GM19468 (cell line): ENCODE data around the gene TIAM1.
"Not testable (repeated sequence)": the region's sequence is repeated elsewhere in the genome, so short reads cannot be mapped to it uniquely, and the experiment has no call there.

ENCODE experiments used
- ATAC-seq: cut with Tn5 transposase; IDR thresholded peaks from one replicate; pipeline ENCODE4 v1.9.1; 2021; ENCODE audit warnings: mild to moderate bottlenecking, moderate library complexity, moderate number of reproducible peaks; ENCODE audit not compliant: unreplicated experiment; ENCODE audit errors: extremely low read depth

The TIAM1 gene

DNA sequence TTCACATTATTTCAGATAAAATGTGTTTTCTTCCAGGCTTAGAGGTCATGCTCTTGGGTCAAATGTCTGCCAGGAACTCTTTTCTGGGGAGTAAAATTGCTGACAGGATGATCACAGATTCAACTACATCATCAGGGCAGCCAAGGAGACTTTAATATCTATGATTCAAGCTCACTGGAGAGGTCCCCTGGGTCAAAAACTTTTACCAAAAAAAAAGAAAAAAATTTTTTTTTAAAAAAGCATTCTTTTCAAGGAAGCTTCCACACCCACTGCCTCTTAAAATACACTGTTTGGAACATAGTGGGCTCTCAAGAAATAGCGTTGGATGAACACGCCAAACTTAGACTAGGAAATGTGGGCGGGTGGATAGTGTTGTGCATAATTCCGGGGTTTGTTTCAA is 81.3 kb downstream of the TIAM1 start:
- no peak for ATAC-seq

DNA sequence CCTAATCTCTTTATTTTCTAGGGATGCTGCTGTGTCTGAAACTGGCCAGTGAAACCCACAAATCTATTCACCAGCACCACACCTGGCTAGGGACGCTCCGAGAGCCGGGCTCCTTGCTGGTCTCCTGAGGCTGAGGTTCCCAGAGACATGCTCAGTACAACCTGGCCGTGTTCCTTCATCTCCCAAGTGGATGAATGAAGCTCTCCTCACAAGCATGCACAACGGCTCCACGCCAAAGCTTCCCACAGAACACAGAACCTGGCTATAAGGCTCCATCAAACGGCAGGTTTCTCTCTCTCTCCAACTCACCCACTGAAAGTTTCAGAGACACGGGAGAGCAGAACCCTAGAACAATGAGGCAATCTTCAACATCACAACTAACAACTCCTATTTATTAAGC is 82.3 kb downstream of the TIAM1 start:
- ATAC-seq: no peak

DNA sequence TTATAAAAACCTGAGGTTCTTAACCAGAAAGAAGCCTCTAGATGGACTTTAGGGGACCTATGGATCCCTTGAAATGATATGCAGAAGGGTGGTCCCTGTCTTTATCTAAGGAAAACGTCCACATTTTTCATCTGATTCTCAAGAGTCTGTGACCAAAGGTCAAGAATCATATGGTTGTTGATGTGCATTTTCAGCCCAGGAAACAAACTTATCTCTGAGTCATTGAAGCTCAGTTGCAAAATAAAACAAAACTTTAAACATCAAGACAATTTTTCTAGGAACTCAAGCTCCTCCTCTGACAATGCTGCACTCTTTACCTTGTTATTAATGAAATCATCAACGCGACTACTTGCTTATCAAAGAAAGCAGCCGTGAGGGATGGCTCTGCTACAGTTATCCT is 83.3 kb downstream of the TIAM1 start:
- no peak for ATAC-seq

DNA sequence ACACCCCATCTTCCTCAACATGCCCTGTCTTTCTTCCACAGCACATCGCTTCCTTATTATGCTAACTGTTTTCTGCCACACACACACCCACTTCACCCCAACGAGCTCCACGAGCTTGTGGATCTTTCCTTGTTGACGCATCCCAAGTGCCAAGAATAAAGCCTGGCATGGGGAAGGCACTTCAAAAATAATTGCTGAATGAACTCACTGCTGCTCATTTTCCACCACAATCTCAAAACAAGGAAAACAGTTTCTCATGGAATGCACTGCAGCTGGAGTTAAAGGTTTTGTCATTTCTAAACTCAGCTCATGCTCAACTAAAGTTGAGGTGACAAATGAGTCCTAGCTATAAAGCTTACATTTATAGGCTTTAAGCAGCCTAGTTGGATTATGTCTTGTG is 86.0 kb downstream of the TIAM1 start:
- ATAC-seq: no peak

DNA sequence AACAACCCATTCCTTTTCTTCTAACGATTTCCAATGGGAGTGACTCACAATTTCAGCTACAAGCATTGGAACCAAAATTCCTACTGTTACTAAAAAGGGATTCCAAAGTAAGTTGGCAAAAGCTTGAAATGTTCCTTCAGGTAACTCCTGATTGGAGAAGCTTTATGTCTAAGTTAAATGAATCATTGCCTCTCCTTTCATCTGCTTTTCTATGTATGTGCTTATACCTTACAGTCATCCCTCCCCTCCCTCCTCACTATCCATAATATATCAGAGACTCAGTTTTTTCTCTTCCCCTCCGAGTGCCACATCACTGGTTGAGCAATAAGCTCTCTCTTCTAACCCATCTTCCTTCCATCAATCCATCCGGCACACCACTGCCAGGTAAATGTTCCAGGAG is 86.8 kb downstream of the TIAM1 start:
- no peak for ATAC-seq

DNA sequence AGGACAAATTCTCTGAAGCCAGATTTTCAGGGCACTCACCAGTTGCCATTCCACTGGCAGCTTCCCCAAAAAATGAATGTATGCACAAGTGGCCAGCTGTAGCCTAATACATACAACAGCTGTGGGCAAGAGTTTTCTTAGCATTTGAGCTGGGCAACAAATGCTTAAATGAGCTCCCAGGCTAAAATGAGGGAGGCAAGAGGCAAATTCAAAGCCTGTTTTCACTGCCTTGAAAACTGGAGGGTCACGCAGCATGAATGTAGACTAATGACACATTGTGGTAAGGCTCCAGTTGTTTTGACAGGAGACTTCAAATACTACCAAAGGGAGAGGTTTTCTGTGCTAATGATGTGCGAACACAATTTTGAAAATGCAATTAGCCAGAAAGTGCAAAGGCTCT is 88.2 kb downstream of the TIAM1 start:
- ATAC-seq: no peak

DNA sequence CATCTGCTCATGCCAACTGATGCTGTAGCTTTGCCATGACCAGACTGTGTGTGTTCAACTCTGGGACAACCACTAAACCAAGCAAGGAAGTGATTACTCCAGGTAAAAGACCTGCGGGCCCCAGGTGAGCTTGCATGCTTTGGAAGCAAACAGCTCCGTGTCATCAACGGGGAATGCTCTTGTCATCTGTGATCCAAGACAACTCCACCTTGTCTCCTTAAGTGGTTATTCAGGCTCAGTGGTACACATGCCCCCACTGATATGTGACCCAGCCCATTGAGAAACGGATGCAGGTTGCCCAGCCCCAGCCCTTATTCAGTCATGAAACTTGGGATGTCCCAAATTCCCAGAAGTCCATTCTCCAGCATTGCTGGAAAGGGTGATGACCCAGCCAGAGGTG is 89.0 kb downstream of the TIAM1 start:
- ATAC-seq: no peak

DNA sequence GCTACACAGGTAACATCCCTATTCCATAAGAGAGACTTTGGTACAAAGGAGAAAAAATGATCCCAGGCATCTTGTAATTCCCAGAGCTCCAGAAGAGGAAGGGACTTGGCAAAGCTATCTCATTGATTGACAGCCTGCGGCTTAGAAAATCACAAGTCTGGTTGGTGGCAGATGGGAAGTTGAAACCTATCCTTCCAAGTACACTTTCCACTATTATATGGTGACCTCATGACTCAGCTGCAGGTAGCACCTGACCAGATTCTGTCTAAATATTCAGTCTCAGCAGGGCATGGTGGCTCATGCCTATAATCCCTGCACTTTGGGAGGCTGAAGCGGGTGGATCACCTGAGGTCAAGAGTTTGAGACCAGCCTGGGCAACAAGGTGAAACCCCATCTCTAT is 89.9 kb downstream of the TIAM1 start:
- no peak for ATAC-seq

DNA sequence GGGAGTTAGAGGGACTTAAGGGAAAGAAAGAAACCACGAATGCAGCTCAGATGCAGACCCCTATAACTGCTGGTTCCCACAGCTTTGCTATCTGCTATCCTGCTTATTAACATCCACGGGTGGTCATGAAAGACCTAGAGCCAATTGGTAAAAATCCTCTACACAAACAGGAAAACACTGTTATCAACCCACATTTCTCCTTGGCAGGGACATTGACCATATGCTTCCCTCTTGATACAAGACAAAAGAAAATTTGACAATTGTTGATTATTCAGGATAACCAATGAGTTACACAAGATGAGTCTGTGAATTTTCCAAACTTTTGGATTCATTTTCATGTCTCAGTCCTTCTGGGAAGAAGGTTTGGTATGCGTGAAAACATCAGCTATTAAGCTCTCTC is 90.4 kb downstream of the TIAM1 start:
- no peak for ATAC-seq

DNA sequence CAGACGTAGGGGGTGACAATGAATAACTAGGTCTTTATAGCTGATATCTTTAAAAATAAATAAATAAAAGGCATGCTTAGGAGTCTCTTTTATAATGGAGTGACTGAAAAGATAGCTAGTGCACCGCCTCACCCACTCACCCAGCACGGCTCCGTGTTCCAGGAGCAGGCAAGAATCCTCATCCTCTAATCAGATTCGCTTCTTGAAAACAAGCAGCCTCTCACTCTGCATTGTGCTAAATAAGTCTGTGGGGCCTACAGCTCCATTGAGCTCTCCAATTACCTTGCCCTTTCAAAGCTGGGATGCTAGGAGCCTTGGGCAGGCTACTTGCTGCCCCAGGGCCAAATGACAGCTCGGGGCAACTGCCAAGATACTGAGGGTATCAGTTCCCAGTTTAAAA is 91.5 kb downstream of the TIAM1 start:
- no peak for ATAC-seq

DNA sequence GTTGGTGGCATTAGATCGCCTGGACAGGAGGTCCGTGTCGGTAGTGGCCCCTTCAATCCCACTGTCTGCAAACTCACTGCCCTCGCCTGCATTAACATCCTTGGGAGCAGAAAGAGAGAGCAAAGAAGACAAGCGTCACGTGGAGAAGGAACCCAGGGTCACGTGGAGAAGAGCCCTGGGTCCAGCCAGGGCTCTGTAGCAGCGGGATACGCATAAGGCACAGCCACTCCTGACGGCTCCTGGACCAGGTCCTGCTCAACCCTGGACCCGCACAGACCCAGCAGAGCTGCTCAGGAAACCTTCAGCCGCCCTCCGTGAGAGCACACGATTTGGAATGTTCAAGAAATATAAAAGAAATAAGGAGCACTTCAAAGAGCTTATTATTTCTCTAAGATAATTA is 92.0 kb downstream of the TIAM1 start:
- no peak for ATAC-seq

DNA sequence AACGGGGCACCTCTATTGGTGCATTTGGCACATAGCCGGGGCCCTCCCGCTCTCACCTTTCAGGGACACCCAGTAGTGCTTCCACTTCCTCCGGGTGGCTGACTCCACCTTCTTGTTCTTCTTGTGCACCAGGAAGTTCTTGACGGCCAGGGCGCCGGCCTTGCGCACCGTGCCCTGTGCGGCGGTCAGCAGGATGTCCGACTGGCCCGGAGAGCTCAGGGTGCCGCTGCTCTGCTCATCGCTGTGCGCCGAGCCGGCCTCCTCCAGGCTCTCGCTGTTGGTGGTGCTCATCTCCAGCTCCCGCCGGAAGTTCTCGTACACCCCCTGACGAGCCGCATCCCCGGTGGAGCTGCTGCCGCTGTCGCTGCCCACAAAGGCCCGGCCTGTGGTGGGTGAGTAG is 92.4 kb downstream of the TIAM1 start:
- ATAC-seq: no peak

DNA sequence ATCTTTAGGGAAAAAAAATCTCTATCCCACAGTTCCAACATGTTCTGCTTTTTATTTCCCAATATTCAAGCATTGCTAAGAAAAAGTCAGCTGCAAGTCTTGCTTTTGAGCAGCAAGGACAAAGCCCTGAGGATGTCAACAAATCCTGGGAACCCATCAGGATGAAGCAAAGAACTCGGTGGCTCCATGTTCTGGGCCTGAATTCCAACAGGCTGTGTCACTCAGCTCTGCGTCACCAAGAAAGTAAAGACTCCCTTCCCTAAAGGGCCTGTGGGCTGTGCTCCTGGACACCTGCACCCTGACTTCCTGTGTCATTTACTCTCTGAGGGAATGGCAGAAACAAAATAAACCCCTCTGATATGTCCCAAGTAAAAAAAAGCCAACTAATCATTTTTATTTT is 95.5 kb downstream of the TIAM1 start:
- no peak for ATAC-seq

DNA sequence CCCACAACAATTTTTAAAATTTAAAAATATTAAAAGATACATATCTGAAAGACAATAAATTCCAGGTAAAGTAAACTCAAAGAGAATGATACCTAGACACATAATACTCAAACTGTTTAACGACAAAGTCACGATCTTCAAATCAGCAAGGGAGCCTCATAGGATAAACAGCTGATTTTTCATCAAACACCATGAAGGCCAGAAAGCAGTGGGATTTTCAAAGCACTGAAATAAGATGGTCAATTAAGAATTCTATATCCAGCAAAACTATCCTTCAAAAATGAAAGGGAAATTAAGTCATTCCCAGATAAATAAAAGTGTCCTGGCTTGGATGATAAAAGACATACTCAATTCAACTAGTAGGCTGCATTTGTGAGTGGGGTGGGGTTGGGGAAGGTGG is 100.5 kb downstream of the TIAM1 start:
- ATAC-seq: no peak

DNA sequence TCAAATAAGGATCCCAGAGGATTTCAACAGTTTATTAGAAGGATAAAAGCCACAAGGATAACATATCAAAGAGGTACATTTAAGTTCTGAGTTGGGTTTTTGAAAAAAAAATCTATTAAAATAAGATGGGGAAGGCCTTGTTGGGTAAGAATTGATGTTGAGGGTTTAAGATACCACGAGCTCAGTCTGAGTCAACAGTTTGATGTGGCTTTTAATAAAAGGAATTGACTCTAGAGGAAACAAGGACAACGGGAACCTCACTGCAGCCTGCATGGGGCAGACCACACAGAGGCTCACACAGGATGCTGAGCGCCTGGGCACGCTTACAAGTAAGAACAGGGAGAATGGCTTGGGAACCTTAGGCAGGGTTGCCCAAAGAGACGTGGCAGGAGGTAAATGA is 107.5 kb downstream of the TIAM1 start:
- ATAC-seq: no peak

DNA sequence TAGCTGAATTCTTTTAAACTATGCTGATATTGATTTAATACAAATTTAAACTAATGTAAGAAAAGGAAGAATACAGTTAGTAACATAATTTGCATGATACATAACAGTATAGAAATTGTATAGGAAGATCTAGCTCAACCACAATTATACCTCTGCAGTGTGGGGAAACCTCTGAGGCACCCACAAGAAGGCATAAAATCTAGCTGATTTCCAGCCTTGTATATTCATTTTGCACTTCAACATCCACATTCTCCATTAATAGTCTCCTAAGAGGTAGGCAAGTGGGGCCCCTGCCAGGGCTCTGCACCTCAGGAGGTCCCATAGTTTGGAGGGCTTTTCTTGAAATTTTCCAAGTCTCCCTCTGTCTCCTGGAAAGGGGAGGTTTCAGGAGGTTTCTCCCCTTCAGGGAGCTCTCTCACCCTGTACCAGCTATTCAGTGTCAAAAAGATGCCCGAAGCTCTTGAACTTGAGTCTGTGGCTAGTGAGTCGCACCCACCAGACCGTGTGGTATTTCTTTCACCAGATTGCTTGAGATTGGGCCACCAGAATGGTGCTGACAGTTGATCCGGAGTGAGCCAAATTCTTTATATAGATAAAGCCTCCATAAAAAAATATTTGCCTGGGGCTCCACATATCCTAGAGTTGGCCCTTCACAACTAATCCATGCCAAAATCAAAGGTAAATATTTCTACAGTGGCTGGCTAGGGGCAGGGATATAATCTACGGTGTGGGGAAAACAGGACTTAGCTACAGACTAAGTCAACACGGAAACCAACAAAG is 108.2 kb downstream of the TIAM1 start:
- no peak for ATAC-seq

DNA sequence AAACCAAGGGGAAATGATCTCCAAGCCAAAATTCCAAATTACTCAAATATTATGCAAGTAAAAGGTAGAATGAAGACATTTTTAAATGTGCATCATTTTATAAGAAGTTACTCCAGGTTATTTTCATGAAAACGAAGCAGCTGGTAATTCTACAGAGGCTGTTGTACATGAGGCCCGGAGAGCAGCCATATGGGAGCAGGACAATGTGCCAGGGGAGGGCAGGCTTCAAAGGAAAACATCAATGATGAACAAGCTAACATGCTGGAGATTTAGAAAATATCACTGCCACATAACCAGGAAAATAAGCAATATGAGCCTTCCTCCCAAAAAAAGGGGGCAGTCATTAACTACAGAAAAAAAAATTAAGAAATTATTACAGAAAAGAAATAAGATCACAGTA is 109.1 kb downstream of the TIAM1 start:
- ATAC-seq: no peak

DNA sequence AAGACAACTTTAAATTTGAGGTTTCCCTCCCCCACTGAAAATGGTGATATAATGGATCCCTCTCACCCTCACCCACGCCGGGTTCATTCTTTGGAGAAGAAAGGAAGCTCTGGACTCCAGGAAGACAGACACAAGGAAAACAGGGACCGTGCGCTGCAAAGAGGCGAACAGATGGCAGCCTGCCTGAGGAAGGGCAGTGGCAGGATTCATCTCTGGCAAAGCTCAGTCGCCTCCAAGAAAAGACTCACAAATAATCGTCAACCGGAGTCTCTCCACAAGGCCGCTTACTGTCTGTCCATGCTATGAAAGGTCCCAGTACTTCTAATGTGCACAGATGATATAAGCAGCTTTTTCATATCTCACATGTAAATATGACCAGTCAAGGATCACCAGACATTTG is 110.3 kb downstream of the TIAM1 start:
- ATAC-seq: no peak

DNA sequence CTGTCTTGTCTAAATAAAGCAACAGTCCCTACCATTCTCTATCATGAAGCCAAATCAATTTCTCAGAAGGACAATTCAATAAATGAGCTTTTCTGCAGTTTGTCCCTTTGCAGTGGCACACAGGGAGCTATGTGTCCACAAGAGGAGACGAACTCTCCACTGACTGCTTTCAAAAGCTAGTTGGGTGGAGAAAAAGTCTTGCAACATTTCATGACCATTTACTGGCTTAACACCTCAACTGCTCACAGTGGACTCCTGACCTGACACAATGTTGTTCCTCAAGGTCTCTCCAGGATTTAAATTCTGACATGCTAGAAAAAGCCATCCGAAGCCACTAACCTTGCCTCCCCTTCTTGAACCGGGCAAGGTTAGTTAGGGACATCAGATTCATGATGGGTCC is 111.7 kb downstream of the TIAM1 start:
- ATAC-seq: no peak

DNA sequence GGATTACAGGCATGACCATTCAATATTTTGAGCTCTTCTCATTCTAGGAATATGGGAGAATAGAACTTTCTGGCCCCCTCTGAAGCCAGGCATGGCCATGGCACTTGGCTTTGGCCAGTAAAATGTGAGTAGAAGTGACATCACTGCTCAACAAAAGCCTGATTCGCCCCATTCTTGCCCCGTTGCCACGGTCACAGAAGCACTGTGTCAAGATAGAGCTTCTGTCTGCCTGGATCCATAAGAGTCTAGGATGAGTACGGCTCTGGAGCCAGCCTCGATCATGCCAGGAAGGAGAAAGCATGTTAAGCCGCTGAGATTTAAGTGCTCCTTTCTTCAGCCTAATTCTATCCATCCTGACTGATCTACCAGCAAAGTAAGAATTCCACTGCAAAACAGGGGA is 113.1 kb downstream of the TIAM1 start:
- no peak for ATAC-seq

DNA sequence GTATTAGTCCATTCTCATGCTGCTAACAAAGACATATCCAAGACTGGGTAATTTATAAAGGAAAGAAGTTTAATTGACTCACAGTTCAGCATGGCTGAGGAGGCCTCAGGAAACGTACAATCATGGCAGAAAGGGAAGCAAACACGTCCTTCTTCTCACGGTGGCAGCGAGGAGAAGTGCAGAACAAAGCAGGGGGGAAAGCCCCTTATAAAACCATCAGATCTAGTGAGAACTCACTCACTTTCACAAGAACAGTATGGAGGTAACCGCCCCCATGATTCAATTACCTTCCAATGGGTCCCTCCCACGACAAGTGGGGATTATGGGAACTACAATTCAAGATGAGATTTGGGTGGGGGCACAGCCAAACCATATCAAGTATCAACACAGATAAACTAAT is 115.3 kb downstream of the TIAM1 start:
- not testable (repeated sequence) for ATAC-seq

DNA sequence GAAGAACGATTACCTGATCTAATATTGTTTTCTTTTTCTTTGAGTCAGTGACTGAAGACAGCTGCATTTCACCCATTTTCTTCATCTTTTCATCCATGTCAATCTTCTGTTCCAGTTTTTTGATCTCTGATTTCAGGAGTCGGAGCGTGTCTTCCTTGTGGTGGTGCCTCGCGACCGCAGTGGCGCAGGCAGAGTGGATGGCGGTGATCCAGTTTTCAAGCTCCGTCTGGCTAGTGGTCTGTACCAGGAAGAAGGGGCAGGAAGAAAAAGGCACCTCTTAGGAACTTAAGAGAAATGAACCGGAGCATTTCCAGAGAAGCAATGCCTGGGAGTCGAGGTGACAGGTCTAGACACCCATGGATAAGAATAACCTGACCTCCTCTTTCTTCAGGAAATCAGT is 118.3 kb downstream of the TIAM1 start:
- no peak for ATAC-seq

DNA sequence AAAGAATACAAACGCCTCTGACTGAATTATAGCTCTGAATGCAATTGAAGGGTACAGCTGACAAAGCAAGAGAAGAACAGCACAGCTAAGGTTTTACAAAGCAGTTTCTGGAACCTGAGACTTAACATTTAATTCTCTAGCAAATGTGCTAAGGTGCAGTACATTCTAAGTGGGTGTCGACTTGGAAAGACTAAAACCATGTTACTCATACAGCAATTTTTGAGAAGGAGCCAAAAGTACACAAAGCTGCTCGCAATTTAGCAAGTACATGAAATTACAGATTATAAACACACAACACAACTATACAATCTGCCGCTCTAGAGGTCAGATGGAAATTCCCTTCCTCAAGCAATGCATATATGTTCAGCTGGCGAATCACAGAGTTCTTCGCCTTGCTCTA is 121.9 kb downstream of the TIAM1 start:
- no peak for ATAC-seq
